T-cell (primary cell): ENCODE results near the gene UBAC2. TPM values are rescaled to one million over a fixed set of nuclear protein-coding genes. Genes with fewer than 3 reads are reported as not detected.

ENCODE experiments used
- ATAC-seq, 4 experiments: fragments of 200-7000 bp in 3 of 4; fragments of 150-1000 bp in 1 of 4; cut with Tn5 transposase; replicated peaks in 1 of 4; 1 replicate in 3 of 4; 2 replicates in 1 of 4; pipeline ENCODE4 v1.10.0; 2021; ENCODE audit warnings: moderate library complexity in 3 of 4, mild to moderate bottlenecking in 2 of 4, moderate number of reproducible peaks in 1 of 4
- CTCF ChIA-PET, 2 donors: fragments of 300-600 bp; sonication (Branson Sonifier 250); formaldehyde crosslinking; loops; one replicate each; lab custom pipeline; 2022; ENCODE audit warnings: antibody characterized with exemption in 2 of 2; lab: Charles Lee
- POLR2A ChIA-PET, 2 donors: fragments of 300-600 bp; sonication (Branson Sonifier 250); formaldehyde crosslinking; loops; one replicate each; lab custom pipeline; 2022; ENCODE audit warnings: antibody characterized with exemption in 2 of 2; lab: Charles Lee
- DNase-seq, 35 experiments: peaks; one replicate each; pipeline versions ENCODE4 v3.0.0 to v3.0.0-alpha.2; 2013 to 2023
- H3K27ac ChIP-seq: one replicate; pipeline ENCODE4 v1.5.1; 2013; ENCODE audit warnings: low read length
- H3K27me3 ChIP-seq, 2 experiments: replicated peaks in 1 of 2; 1 replicate in 1 of 2; 2 replicates in 1 of 2; pipeline versions ENCODE4 v1.6.1 to v1.7.0; 2013; ENCODE audit warnings: low read length in 1 of 2, mixed read lengths in 1 of 2; ENCODE audit not compliant: control insufficient read depth in 2 of 2, insufficient read depth in 2 of 2; ENCODE audit errors: extremely low read depth in 1 of 2
- H3K36me3 ChIP-seq, 2 donors: 1 replicate in 1 of 2; 2 replicates in 1 of 2; pipeline versions ENCODE4 v1.6.1 to v1.7.0; 2013; ENCODE audit warnings: low read length in 1 of 2; ENCODE audit not compliant: control insufficient read depth in 2 of 2, insufficient read depth in 1 of 2; ENCODE audit errors: extremely low read depth in 1 of 2
- H3K4me1 ChIP-seq, 2 experiments: 1 replicate in 1 of 2; 2 replicates in 1 of 2; pipeline versions ENCODE4 v1.6.1 to v1.7.0; 2013; ENCODE audit warnings: low read length in 2 of 2, mixed read lengths in 1 of 2; ENCODE audit not compliant: insufficient read depth in 2 of 2, control insufficient read depth in 1 of 2; ENCODE audit errors: extremely low read depth in 1 of 2
- H3K4me3 ChIP-seq, 2 donors: 1 replicate in 1 of 2; 2 replicates in 1 of 2; pipeline versions ENCODE4 v1.5.1 to v1.7.0; 2013; ENCODE audit warnings: mild to moderate bottlenecking in 2 of 2, low read length in 1 of 2, moderate library complexity in 1 of 2; ENCODE audit not compliant: control insufficient read depth in 1 of 2; ENCODE audit errors: extremely low read depth in 1 of 2
- H3K9me3 ChIP-seq: 2 replicates; pipeline ENCODE4 v1.7.0; 2013
- H3K27ac Mint-ChIP-seq, 2 donors: one replicate each; pipeline ENCODE4 v1.8.0; 2020 to 2021; ENCODE audit warnings: mild to moderate bottlenecking in 2 of 2, mixed read lengths in 2 of 2
- H3K27me3 Mint-ChIP-seq, 2 donors: one replicate each; pipeline ENCODE4 v1.8.0; 2021 to 2022; ENCODE audit warnings: mixed read lengths in 2 of 2
- H3K36me3 Mint-ChIP-seq: one replicate; pipeline ENCODE4 v1.8.0; 2021; ENCODE audit warnings: mixed read lengths
- H3K4me1 Mint-ChIP-seq, 3 donors: one replicate each; pipeline ENCODE4 v1.8.0; 2020 to 2022; ENCODE audit warnings: mixed read lengths in 3 of 3, mild to moderate bottlenecking in 1 of 3
- H3K4me3 Mint-ChIP-seq, 3 donors: one replicate each; pipeline ENCODE4 v1.8.0; 2020 to 2022; ENCODE audit warnings: mild to moderate bottlenecking in 3 of 3, mixed read lengths in 3 of 3, moderate library complexity in 3 of 3
- H3K9me3 Mint-ChIP-seq, 3 donors: one replicate each; pipeline ENCODE4 v1.8.0; 2020 to 2022; ENCODE audit warnings: mixed read lengths in 3 of 3
- WGBS: methylation state at CpG from one replicate; pipeline ENCODE4 v1.1.5; 2013; ENCODE audit warnings: missing lambda C conversion rate; ENCODE audit not compliant: insufficient coverage; 5-methylcytosine and 5-hydroxymethylcytosine counted together
- total RNA-seq, 35 experiments: library from RNA in 6 of 35; stranded (reverse) in 6 of 35; fragments of 120-200 nt in 1 of 35; gene quantifications; one replicate each; pipeline versions ENCODE4 v1.2.1 to v1.2.4 and lab custom pipeline; 2013 to 2026

Gene UBAC2
- total RNA-seq, 5 donors from 2014 or later (not counting 1 experiment from before 2014, with no cell fraction given), result 83.3 to 99.3 (median 84.9) TPM

- H3K4me1 Mint-ChIP-seq, result peaks cover 26 to 40% (median 27%) of the 10 kb centered on the region in 3 donors
- Histone ChIP-seq H3K4me1 (peaks cover 0 to 19% of the 10 kb centered on the region in 2 experiments), H3K9me3 (no peaks in the 10 kb centered on the region), H3K27me3 (no peaks in the 10 kb centered on the region), H3K27ac (no peak overlapping the region), H3K4me3 (no peak overlapping the region), H3K36me3 (peaks cover 0 to 8% of the 10 kb centered on the region in 2 donors)
- ATAC-seq, result no peak
- ChIA-PET CTCF (no interaction called here), POLR2A (no interaction called here)
- no peaks in the 10 kb centered on the region for H3K27me3 Mint-ChIP-seq
- H3K27ac Mint-ChIP-seq, result peak overlapping the region in 1 of 2 donors; percentile 68
- no peak for DNase-seq
- no peaks in the 10 kb centered on the region for H3K9me3 Mint-ChIP-seq
- WGBS, result 90% methylated on average over 20 of the region's 21 CpGs
- H3K36me3 Mint-ChIP-seq, result peaks cover 6% of the 10 kb centered on the region
- H3K4me3 Mint-ChIP-seq, result no peak overlapping the region
These were observed 193.4 kb downstream of the UBAC2 start for GRCh38 chr13:99393791-99394735.

GRCh38 chr13:99395436-99395835 lies 194.8 kb downstream of the UBAC2 start:
- DNase-seq (no peak), ATAC-seq (no peak)
- Histone ChIP-seq H3K36me3 (peaks cover 0 to 8% of the 10 kb centered on the region in 2 donors), H3K27ac (no peak overlapping the region), H3K4me3 (no peak overlapping the region), H3K9me3 (no peaks in the 10 kb centered on the region), H3K27me3 (no peaks in the 10 kb centered on the region), H3K4me1 (peaks cover 3 to 18% of the 10 kb centered on the region in 2 experiments)
- no peaks in the 10 kb centered on the region for H3K27me3 Mint-ChIP-seq
- WGBS, result 97% methylated on average over 9 of the region's 11 CpGs
- peaks cover 32 to 54% (median 34%) of the 10 kb centered on the region in 3 donors for H3K4me1 Mint-ChIP-seq
- peak overlapping the region in 1 of 2 donors; percentile 39 for H3K27ac Mint-ChIP-seq
- no peaks in the 10 kb centered on the region for H3K9me3 Mint-ChIP-seq
- POLR2A ChIA-PET, result no interaction called here
- CTCF ChIA-PET, result no interaction called here
- peaks cover 3% of the 10 kb centered on the region for H3K36me3 Mint-ChIP-seq
- H3K4me3 Mint-ChIP-seq, result no peak overlapping the region

- ChIA-PET CTCF (interaction anchor here in 1 of 2 donors (2.0 kb wide), 1 partner anchor 40 kb away, joined by 6 read pairs; no protein-coding TSS in a partner anchor), POLR2A (interaction anchor here in 1 of 2 donors (0.7 kb wide), 1 partner anchor 8 kb away, joined by 5 read pairs; no protein-coding TSS in a partner anchor)
- no peaks in the 10 kb centered on the region for H3K27me3 Mint-ChIP-seq
- ATAC-seq (no peak), DNase-seq (no peak)
- H3K27me3 ChIP-seq, result no peaks in the 10 kb centered on the region
- H3K36me3 ChIP-seq, result peaks cover 0 to 8% of the 10 kb centered on the region in 2 donors
- WGBS, result 91% methylated on average over 4 of the region's 7 CpGs
- no peak overlapping the region for H3K4me3 ChIP-seq
- H3K4me3 Mint-ChIP-seq, result no peak overlapping the region
- H3K4me1 ChIP-seq, result peaks cover 3 to 15% of the 10 kb centered on the region in 2 experiments
- peaks cover 32 to 58% (median 36%) of the 10 kb centered on the region in 3 donors for H3K4me1 Mint-ChIP-seq
- no peak overlapping the region for H3K27ac ChIP-seq
- H3K9me3 Mint-ChIP-seq, result no peaks in the 10 kb centered on the region
- no peaks in the 10 kb centered on the region for H3K36me3 Mint-ChIP-seq
- H3K9me3 ChIP-seq, result no peaks in the 10 kb centered on the region
- peak overlapping the region in 1 of 2 donors; percentile 39 for H3K27ac Mint-ChIP-seq
These were observed 195.8 kb downstream of the UBAC2 start for GRCh38 chr13:99396446-99396845.

- H3K4me3 Mint-ChIP-seq, result no peak overlapping the region
- H3K4me3 ChIP-seq, result no peak overlapping the region
- H3K36me3 ChIP-seq, result peaks cover 0 to 8% of the 10 kb centered on the region in 2 donors
- no peaks in the 10 kb centered on the region for H3K9me3 ChIP-seq
- no peaks in the 10 kb centered on the region for H3K9me3 Mint-ChIP-seq
- CTCF ChIA-PET, result interaction anchor here (0.6 to 2.0 kb wide), 3 partner anchors 10 to 352 kb away, joined by 3 to 6 read pairs (median 4); no protein-coding TSS in a partner anchor
- DNase-seq, result no peak
- peaks cover 3 to 11% of the 10 kb centered on the region in 2 experiments for H3K4me1 ChIP-seq
- H3K27me3 Mint-ChIP-seq, result no peaks in the 10 kb centered on the region
- H3K27ac ChIP-seq, result no peak overlapping the region
- H3K36me3 Mint-ChIP-seq, result no peaks in the 10 kb centered on the region
- whole genome bisulfite sequencing, result 92% methylated on average over 9 of the region's 9 CpGs
- peaks cover 38 to 56% (median 42%) of the 10 kb centered on the region in 3 donors for H3K4me1 Mint-ChIP-seq
- peak overlapping the region in 1 of 2 donors; percentile 68 for H3K27ac Mint-ChIP-seq
- ATAC-seq, result no peak
- no peaks in the 10 kb centered on the region for H3K27me3 ChIP-seq
- POLR2A ChIA-PET, result interaction anchor here in 1 of 2 donors (0.6 kb wide), 1 partner anchor 125 kb away, joined by 3 read pairs; no protein-coding TSS in a partner anchor
These were observed 197.4 kb downstream of the UBAC2 start for GRCh38 chr13:99398071-99398470.

GRCh38 chr13:99398916-99399622 lies 198.4 kb downstream of the UBAC2 start:
- H3K27ac Mint-ChIP-seq, result peak overlapping the region; percentile 37 to 68

GRCh38 chr13:99399623-99399974 lies 198.9 kb downstream of the UBAC2 start:
- Histone ChIP-seq H3K27me3 (peaks cover 0 to 3% of the 10 kb centered on the region in 2 experiments), H3K27ac (no peak overlapping the region), H3K4me3 (no peak overlapping the region), H3K36me3 (peaks cover 0 to 11% of the 10 kb centered on the region in 2 donors), H3K4me1 (peaks cover 3 to 26% of the 10 kb centered on the region in 2 experiments), H3K9me3 (no peaks in the 10 kb centered on the region)
- POLR2A ChIA-PET, result no interaction called here
- CTCF ChIA-PET, result no interaction called here
- H3K9me3 Mint-ChIP-seq, result no peaks in the 10 kb centered on the region
- no peaks in the 10 kb centered on the region for H3K36me3 Mint-ChIP-seq
- H3K4me1 Mint-ChIP-seq, result peaks cover 44 to 58% (median 49%) of the 10 kb centered on the region in 3 donors
- peak overlapping the region; percentile 24 to 64 (median 54) for H3K4me3 Mint-ChIP-seq
- H3K27ac Mint-ChIP-seq, result peak overlapping the region; percentile 16 to 80
- ATAC-seq, result no peak
- H3K27me3 Mint-ChIP-seq, result no peaks in the 10 kb centered on the region
- no peak for DNase-seq
- WGBS, result 89% methylated on average over 5 of the region's 8 CpGs

More at GRCh38 chr13:99398916-99399622, 198.4 kb downstream of the UBAC2 start:
- no peak for ATAC-seq
- Mint-ChIP-seq H3K4me1 (peaks cover 41 to 58% (median 50%) of the 10 kb centered on the region in 3 donors), H3K4me3 (peak overlapping the region in 1 of 3 donors; percentile 64), H3K9me3 (no peaks in the 10 kb centered on the region), H3K27me3 (no peaks in the 10 kb centered on the region), H3K36me3 (no peaks in the 10 kb centered on the region)
- Histone ChIP-seq H3K27me3 (no peaks in the 10 kb centered on the region), H3K4me1 (peaks cover 3 to 21% of the 10 kb centered on the region in 2 experiments), H3K36me3 (peaks cover 0 to 8% of the 10 kb centered on the region in 2 donors), H3K4me3 (no peak overlapping the region), H3K9me3 (no peaks in the 10 kb centered on the region), H3K27ac (no peak overlapping the region)
- 92% methylated on average over 4 of the region's 11 CpGs for WGBS
- CTCF ChIA-PET, result interaction anchor here (0.6 to 1.2 kb wide), 2 partner anchors 11 to 12 kb away, joined by 3 to 4 read pairs; no protein-coding TSS in a partner anchor
- DNase-seq, result no peak
- POLR2A ChIA-PET, result no interaction called here
